HEK293 (cell line): ENCODE data around the gene FAM78B.

ENCODE experiments used
- CTCF ChIA-PET: fragments of 350-600 bp; formaldehyde crosslinking; extraction: SDS; loops from one replicate; lab custom pipeline; 2021; ENCODE audit warnings: antibody characterized with exemption; lab: Yijun Ruan, JAX
- POLR2A ChIA-PET: fragments of 300-600 bp; formaldehyde crosslinking; extraction: SDS; loops from one replicate; lab custom pipeline; 2020; ENCODE audit warnings: antibody characterized with exemption, inconsistent platforms; lab: Yijun Ruan, JAX
- H3K27ac ChIP-seq: fragments of 200-500 bp; sonication (Bioruptor generic); 2 replicates; pipeline ENCODE4 v1.5.1; 2014; ENCODE audit warnings: low read depth, low read length, control low read depth, inconsistent platforms; ENCODE audit errors: extremely low read depth
- H3K36me3 ChIP-seq, 2 experiments: fragments of 200-500 bp in 1 of 2; sonication (Bioruptor generic) in 1 of 2; 1 replicate in 1 of 2; 2 replicates in 1 of 2; pipeline ENCODE4 v1.5.1; 2014 to 2017; ENCODE audit warnings: inconsistent platforms in 2 of 2, low read length in 2 of 2; ENCODE audit not compliant: control insufficient read depth in 2 of 2, insufficient read depth in 1 of 2
- H3K4me1 ChIP-seq: fragments of 200-500 bp; sonication (Bioruptor generic); 2 replicates; pipeline ENCODE4 v1.5.1; 2014; ENCODE audit warnings: mild to moderate bottlenecking, low read length, inconsistent platforms; ENCODE audit not compliant: control insufficient read depth, insufficient read depth
- H3K4me3 ChIP-seq: 2 replicates; pipeline ENCODE4 v1.5.1; 2011; ENCODE audit warnings: low read depth, mild to moderate bottlenecking, control low read depth, low read length, moderate library complexity
- H3K9me3 ChIP-seq: fragments of 200-500 bp; sonication (Bioruptor generic); 2 replicates; pipeline ENCODE4 v1.5.1; 2014; ENCODE audit warnings: low read depth, low read length, inconsistent platforms; ENCODE audit not compliant: control insufficient read depth, insufficient read depth
- BCL11A ChIP-seq: fragments of 450-650 bp; formaldehyde crosslinking; IDR thresholded peaks from 2 replicates; pipeline ENCODE4 v1.5.1; 2016; ENCODE audit warnings: low read depth, missing biosample characterization, missing genetic modification characterization
- IKZF3 ChIP-seq: fragments of 450-650 bp; IDR thresholded peaks from 2 replicates; pipeline ENCODE4 v1.5.0; 2018; ENCODE audit warnings: missing biosample characterization, mild to moderate bottlenecking, missing genetic modification characterization, moderate library complexity
- OSR2 ChIP-seq: fragments of 450-650 bp; formaldehyde crosslinking; IDR thresholded peaks from 2 replicates; pipeline ENCODE4 v1.5.1; 2016; ENCODE audit warnings: missing biosample characterization, missing genetic modification characterization
- SALL2 ChIP-seq: fragments of 450-650 bp; formaldehyde crosslinking; IDR thresholded peaks from 2 replicates; pipeline ENCODE4 v1.5.0; 2017; ENCODE audit warnings: missing biosample characterization, mild to moderate bottlenecking, missing genetic modification characterization, borderline replicate concordance
- TCF7L2 ChIP-seq: IDR thresholded peaks from 2 replicates; pipeline ENCODE4 v1.6.1; 2011; ENCODE audit warnings: low read depth, mild to moderate bottlenecking, inconsistent platforms, low read length, moderate library complexity, borderline replicate concordance
- ZBTB1 ChIP-seq: fragments of 450-650 bp; formaldehyde crosslinking; IDR thresholded peaks from 2 replicates; pipeline ENCODE4 v1.5.1; 2016; ENCODE audit warnings: missing biosample characterization, missing genetic modification characterization
- ZBTB20 ChIP-seq: fragments of 450-650 bp; formaldehyde crosslinking; IDR thresholded peaks from 2 replicates; pipeline ENCODE4 v1.5.1; 2016; ENCODE audit warnings: missing biosample characterization, missing genetic modification characterization
- ZNF155 ChIP-seq: fragments of 450-650 bp; formaldehyde crosslinking; IDR thresholded peaks from 2 replicates; pipeline ENCODE4 v1.5.1; 2016; ENCODE audit warnings: missing biosample characterization, missing genetic modification characterization
- ZNF157 ChIP-seq: fragments of 450-650 bp; formaldehyde crosslinking; IDR thresholded peaks from 2 replicates; pipeline ENCODE4 v1.5.1; 2016; ENCODE audit warnings: missing biosample characterization, missing genetic modification characterization
- ZNF174 ChIP-seq: fragments of 450-650 bp; formaldehyde crosslinking; IDR thresholded peaks from 2 replicates; pipeline ENCODE4 v1.5.0; 2017; ENCODE audit warnings: missing biosample characterization, mild to moderate bottlenecking, missing genetic modification characterization
- ZNF23 ChIP-seq: fragments of 450-650 bp; formaldehyde crosslinking; IDR thresholded peaks from 2 replicates; pipeline ENCODE4 v1.5.1; 2016; ENCODE audit warnings: missing biosample characterization, missing genetic modification characterization, borderline replicate concordance
- ZNF274 ChIP-seq, 2 experiments: fragments of 200-500 bp in 1 of 2; fragments of 450-650 bp in 1 of 2; sonication (Bioruptor generic) in 1 of 2; formaldehyde crosslinking in 1 of 2; IDR thresholded peaks; 2 replicates each; pipeline versions ENCODE4 v1.5.1 to v1.6.1; 2014 to 2016; ENCODE audit warnings: borderline replicate concordance in 1 of 2, inconsistent platforms in 1 of 2, low read length in 1 of 2, missing biosample characterization in 1 of 2, missing genetic modification characterization in 1 of 2
- ZNF280D ChIP-seq: fragments of 450-650 bp; formaldehyde crosslinking; IDR thresholded peaks from 2 replicates; pipeline ENCODE4 v1.5.1; 2016; ENCODE audit warnings: missing biosample characterization, missing genetic modification characterization
- ZNF37A ChIP-seq: fragments of 450-650 bp; IDR thresholded peaks from 2 replicates; pipeline ENCODE4 v1.5.1; 2018; ENCODE audit warnings: missing biosample characterization, missing genetic modification characterization
- ZNF423 ChIP-seq: fragments of 450-650 bp; formaldehyde crosslinking; IDR thresholded peaks from 2 replicates; pipeline ENCODE4 v1.5.1; 2016; ENCODE audit warnings: missing biosample characterization, missing genetic modification characterization
- ZNF433 ChIP-seq: fragments of 450-650 bp; formaldehyde crosslinking; IDR thresholded peaks from 2 replicates; pipeline ENCODE4 v1.5.1; 2016; ENCODE audit warnings: missing biosample characterization, missing genetic modification characterization, low read depth
- ZNF549 ChIP-seq: fragments of 450-650 bp; IDR thresholded peaks from 2 replicates; pipeline ENCODE4 v1.5.1; 2018; ENCODE audit warnings: missing biosample characterization, missing genetic modification characterization, mild to moderate bottlenecking, inconsistent platforms, moderate library complexity
- ZNF561 ChIP-seq: fragments of 450-650 bp; IDR thresholded peaks from 2 replicates; pipeline ENCODE4 v1.5.1; 2018; ENCODE audit warnings: missing biosample characterization, missing genetic modification characterization, borderline replicate concordance
- ZNF596 ChIP-seq: fragments of 450-650 bp; IDR thresholded peaks from 2 replicates; pipeline ENCODE4 v1.5.0; 2018; ENCODE audit warnings: missing biosample characterization, mild to moderate bottlenecking, missing genetic modification characterization, moderate library complexity
- ZNF623 ChIP-seq: fragments of 450-650 bp; formaldehyde crosslinking; IDR thresholded peaks from 2 replicates; pipeline ENCODE4 v1.5.1; 2016; ENCODE audit warnings: missing biosample characterization, missing genetic modification characterization
- ZNF792 ChIP-seq: fragments of 450-650 bp; formaldehyde crosslinking; IDR thresholded peaks from 2 replicates; pipeline ENCODE4 v1.5.1; 2016; ENCODE audit warnings: missing biosample characterization, missing genetic modification characterization
- TF ChIP-seq, protein P1 (sequence below): fragments of 450-650 bp; formaldehyde crosslinking; IDR thresholded peaks from 2 replicates; pipeline ENCODE4 v1.5.1; 2016; ENCODE audit warnings: missing biosample characterization, missing genetic modification characterization
- TF ChIP-seq, protein P2 (sequence below): fragments of 450-650 bp; formaldehyde crosslinking; IDR thresholded peaks from 2 replicates; pipeline ENCODE4 v1.5.1; 2016; ENCODE audit warnings: missing biosample characterization, missing genetic modification characterization
- TF ChIP-seq, protein P3 (sequence below): fragments of 450-650 bp; formaldehyde crosslinking; IDR thresholded peaks from 2 replicates; pipeline ENCODE4 v1.5.1; 2016; ENCODE audit warnings: missing biosample characterization, missing genetic modification characterization
- TF ChIP-seq, protein P4 (sequence below): fragments of 450-650 bp; formaldehyde crosslinking; IDR thresholded peaks from 2 replicates; pipeline ENCODE4 v1.5.1; 2016; ENCODE audit warnings: missing biosample characterization, missing genetic modification characterization

The FAM78B gene

GRCh38 chr1:166184012-166184411, 17.2 kb upstream of the FAM78B start:
- Histone ChIP-seq H3K9me3 (no peaks in the 10 kb centered on the region), H3K4me3 (no peak overlapping the region), H3K36me3 (no peaks in the 10 kb centered on the region), H3K4me1 (no peaks in the 10 kb centered on the region), H3K27ac (no peak overlapping the region)
- ChIA-PET CTCF (interaction anchor here (0.6 kb wide), 1 partner anchor 352 kb away, joined by 3 read pairs; no protein-coding TSS in a partner anchor), POLR2A (no interaction called here)
- TF ChIP-seq ZNF37A (tag by site-specific recombination) = no peak
- no peak for TF ChIP-seq ZNF23 (tag by site-specific recombination)
- TF ChIP-seq ZNF792 (tag by site-specific recombination) = no peak
- TF ChIP-seq SALL2 (tag by site-specific recombination) = no peak
- no peak for TF ChIP-seq ZNF174 (tag by site-specific recombination)
- no peak for TF ChIP-seq ZNF157 (tag by site-specific recombination)
- TF ChIP-seq, protein P1, sequence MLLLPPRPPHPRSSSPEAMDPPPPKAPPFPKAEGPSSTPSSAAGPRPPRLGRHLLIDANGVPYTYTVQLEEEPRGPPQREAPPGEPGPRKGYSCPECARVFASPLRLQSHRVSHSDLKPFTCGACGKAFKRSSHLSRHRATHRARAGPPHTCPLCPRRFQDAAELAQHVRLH (tag by site-specific recombination) = no peak
- TF ChIP-seq TCF7L2 = no peak
- TF ChIP-seq ZNF623 (tag by site-specific recombination) = no peak
- TF ChIP-seq ZBTB20 (tag by site-specific recombination) = no peak
- no peak for TF ChIP-seq ZNF561 (tag by site-specific recombination)
- TF ChIP-seq, protein P2, sequence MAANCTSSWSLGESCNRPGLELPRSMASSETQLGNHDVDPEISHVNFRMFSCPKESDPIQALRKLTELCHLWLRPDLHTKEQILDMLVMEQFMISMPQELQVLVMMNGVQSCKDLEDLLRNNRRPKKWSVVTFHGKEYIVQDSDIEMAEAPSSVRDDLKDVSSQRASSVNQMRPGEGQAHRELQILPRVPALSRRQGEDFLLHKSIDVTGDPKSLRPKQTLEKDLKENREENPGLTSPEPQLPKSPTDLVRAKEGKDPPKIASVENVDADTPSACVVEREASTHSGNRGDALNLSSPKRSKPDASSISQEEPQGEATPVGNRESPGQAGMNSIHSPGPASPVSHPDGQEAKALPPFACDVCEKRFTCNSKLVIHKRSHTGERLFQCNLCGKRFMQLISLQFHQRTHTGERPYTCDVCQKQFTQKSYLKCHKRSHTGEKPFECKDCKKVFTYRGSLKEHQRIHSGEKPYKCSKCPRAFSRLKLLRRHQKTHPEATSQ (tag by site-specific recombination) = no peak
- TF ChIP-seq ZNF274 (IDR thresholded peaks at IDR 0.05; ENCODE audit: low read length) = no peak
- TF ChIP-seq ZNF274 (tag by site-specific recombination; IDR thresholded peaks at IDR 0.05; ENCODE audit: borderline replicate concordance) = no peak
- no peak for TF ChIP-seq OSR2 (tag by site-specific recombination)
- no peak for TF ChIP-seq ZNF280D (tag by site-specific recombination)

DNA sequence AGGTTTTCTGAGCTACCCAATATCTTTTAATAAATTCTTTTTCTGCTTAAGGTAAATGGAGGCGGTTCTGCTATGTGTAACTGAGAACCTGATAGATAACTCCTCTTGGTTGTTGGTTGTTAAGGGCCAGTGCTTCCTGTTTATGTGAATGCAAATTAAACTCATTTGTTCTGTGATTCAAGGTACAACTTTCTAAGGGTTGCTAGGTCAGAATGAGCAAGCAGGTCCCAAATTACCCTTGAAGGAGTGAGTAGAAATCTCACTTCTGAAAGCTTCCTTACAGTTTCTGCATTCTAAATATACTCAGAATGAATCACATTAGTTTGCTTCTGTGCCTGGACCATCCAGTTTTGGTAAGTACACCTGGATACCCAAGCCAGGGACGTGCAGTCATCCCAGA, 15.5 kb upstream of the FAM78B start:
- no peak overlapping the region for H3K4me3 ChIP-seq
- POLR2A ChIA-PET = no interaction called here
- no peak overlapping the region for H3K27ac ChIP-seq
- CTCF ChIA-PET = no interaction called here
- H3K4me1 ChIP-seq = no peaks in the 10 kb centered on the region; the same call in 1 of the 2 replicates
- H3K9me3 ChIP-seq = no peaks in the 10 kb centered on the region
- no peaks in the 10 kb centered on the region for H3K36me3 ChIP-seq
- TF ChIP-seq, protein P3, sequence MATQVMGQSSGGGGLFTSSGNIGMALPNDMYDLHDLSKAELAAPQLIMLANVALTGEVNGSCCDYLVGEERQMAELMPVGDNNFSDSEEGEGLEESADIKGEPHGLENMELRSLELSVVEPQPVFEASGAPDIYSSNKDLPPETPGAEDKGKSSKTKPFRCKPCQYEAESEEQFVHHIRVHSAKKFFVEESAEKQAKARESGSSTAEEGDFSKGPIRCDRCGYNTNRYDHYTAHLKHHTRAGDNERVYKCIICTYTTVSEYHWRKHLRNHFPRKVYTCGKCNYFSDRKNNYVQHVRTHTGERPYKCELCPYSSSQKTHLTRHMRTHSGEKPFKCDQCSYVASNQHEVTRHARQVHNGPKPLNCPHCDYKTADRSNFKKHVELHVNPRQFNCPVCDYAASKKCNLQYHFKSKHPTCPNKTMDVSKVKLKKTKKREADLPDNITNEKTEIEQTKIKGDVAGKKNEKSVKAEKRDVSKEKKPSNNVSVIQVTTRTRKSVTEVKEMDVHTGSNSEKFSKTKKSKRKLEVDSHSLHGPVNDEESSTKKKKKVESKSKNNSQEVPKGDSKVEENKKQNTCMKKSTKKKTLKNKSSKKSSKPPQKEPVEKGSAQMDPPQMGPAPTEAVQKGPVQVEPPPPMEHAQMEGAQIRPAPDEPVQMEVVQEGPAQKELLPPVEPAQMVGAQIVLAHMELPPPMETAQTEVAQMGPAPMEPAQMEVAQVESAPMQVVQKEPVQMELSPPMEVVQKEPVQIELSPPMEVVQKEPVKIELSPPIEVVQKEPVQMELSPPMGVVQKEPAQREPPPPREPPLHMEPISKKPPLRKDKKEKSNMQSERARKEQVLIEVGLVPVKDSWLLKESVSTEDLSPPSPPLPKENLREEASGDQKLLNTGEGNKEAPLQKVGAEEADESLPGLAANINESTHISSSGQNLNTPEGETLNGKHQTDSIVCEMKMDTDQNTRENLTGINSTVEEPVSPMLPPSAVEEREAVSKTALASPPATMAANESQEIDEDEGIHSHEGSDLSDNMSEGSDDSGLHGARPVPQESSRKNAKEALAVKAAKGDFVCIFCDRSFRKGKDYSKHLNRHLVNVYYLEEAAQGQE (tag by site-specific recombination) = no peak
- TF ChIP-seq ZNF423 (no peak), ZNF433 (tag by site-specific recombination) (no peak), IKZF3 (tag by site-specific recombination) (no peak), ZNF155 (tag by site-specific recombination) (no peak), ZNF549 (no peak), ZBTB1 (tag by site-specific recombination) (no peak), BCL11A (no peak), ZNF596 (tag by site-specific recombination) (no peak)
- TF ChIP-seq, protein P4, sequence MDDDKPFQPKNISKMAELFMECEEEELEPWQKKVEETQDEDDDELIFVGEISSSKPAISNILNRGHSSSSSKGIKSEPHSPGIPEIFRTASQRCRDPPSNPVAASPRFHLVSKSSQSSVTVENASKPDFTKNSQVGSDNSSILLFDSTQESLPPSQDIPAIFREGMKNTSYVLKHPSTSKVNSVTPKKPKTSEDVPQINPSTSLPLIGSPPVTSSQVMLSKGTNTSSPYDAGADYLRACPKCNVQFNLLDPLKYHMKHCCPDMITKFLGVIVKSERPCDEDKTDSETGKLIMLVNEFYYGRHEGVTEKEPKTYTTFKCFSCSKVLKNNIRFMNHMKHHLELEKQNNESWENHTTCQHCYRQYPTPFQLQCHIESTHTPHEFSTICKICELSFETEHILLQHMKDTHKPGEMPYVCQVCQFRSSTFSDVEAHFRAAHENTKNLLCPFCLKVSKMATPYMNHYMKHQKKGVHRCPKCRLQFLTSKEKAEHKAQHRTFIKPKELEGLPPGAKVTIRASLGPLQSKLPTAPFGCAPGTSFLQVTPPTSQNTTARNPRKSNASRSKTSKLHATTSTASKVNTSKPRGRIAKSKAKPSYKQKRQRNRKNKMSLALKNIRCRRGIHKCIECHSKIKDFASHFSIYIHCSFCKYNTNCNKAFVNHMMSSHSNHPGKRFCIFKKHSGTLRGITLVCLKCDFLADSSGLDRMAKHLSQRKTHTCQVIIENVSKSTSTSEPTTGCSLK (tag by site-specific recombination) = no peak
- TF ChIP-seq, protein P1 (tag by site-specific recombination) = no peak
